HG02970 (cell line): ENCODE measurements around the gene ABCB11.
"Not testable (repeated sequence)": the region's sequence is repeated elsewhere in the genome, so short reads cannot be mapped to it uniquely, and the experiment has no call there.

Source experiments
- ATAC-seq: cut with Tn5 transposase; IDR thresholded peaks from one replicate; pipeline ENCODE4 v1.9.1; 2021; ENCODE audit warnings: mild to moderate bottlenecking, moderate library complexity, moderate number of reproducible peaks; ENCODE audit not compliant: unreplicated experiment, low FRiP score

The ABCB11 gene

DNA sequence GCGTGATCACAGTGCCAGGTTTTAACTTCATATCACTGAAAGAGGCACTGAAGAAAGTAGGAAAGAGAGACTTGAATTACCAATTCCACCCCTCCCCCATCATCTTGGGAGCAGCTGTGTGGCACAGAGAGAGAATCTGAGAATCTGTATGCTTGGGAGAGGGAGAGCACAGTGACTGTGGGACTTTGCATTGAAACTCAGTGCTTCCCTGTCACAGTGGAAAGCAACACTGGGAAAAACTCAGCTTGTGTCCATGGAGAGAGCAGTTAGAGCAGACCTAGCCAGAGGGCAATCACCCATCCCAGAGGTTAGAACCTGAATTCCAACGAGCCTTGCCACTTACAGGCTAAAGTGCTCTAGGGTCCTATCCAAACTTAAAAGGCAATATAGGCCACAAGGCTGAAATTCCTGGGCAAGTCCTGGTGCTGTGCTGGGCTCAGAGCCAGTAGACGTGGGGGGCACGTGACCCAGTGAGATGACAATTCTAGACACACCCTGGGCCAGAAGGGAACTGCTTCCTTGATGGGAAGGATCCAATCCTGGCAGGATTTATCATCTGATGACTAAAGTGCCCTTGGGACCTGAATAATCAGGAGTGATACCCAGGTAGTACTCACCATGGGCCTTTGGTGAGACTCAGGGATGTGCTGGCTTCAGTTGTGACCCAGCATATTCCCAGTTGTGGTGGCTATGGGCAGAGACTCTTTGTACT, 15.5 kb upstream of the ABCB11 start:
- no peak for ATAC-seq

- ATAC-seq = no peak
Observed at GRCh38 chr2:169042856-169043255, 11.7 kb upstream of the ABCB11 start.

DNA sequence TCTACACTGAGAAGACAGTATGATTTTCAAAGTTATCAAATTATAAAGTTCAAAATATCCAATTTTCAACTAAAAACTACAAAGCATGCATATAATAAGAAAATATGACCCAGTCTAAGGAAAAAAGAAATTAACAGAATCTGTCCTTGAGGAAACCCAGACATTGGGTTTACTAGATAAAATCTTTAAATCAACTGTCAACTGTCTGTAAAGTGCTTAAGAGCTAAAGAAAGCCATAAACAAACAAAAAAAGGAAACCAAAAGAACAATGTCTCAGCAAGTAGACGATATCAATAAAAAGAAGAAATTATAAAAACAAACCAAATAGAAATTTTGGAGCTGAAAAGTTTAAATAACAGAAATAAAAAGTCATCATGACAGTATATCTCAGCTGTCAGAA, 10.5 kb upstream of the ABCB11 start:
- ATAC-seq = no peak

DNA sequence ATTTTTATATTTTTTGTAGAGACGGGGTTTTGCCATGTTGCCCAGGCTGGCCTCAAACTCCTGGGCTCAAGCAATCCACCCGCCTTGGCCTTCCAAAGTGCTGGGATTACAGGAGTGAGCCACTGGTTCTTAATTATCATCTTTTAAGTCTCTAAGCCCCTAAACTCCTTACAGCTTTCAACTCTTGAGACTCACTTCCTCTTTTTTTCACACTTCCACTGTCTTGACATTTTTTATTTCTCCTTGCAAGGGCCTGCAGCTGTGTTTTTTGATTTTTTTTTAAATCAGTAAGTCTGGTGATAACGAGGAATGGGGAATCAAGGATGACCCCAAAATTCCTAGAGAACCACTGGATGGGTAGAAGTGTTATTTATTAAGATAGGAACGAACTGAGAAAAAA, 8.6 kb upstream of the ABCB11 start:
- ATAC-seq = no peak

GRCh38 chr2:169038338-169038757, 7.2 kb upstream of the ABCB11 start:
- ATAC-seq = peak; percentile 53

GRCh38 chr2:169036736-169037440, 5.8 kb upstream of the ABCB11 start:
- no peak for ATAC-seq

- no peak for ATAC-seq
Observed at GRCh38 chr2:169035887-169036286, 4.8 kb upstream of the ABCB11 start.

GRCh38 chr2:169034984-169035544, 3.9 kb upstream of the ABCB11 start:
- ATAC-seq = no peak

GRCh38 chr2:169034256-169034655, 3.1 kb upstream of the ABCB11 start:
- ATAC-seq = no peak

GRCh38 chr2:169029341-169029740, 1.8 kb downstream of the ABCB11 start:
- no peak for ATAC-seq

GRCh38 chr2:169027234-169027633, 3.9 kb downstream of the ABCB11 start:
- ATAC-seq = no peak

DNA sequence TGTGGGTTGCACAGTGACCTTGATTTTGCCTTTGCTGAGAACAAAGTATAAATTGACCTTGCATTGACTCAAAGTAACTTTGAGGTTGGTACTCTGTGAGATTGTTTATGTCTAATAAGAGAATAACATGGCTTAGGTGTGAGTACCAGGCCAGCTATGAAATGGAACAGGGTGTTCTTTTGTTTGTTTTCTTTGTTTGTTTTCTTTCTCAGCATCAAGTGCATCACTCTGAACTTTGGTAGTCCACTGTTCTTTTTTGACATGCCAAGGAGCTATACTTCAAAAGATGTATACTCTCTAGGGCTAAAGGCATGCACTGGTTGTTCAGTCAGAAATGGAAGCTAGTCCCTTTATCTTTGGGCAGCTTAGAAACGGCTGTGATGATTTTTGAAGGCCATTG, 5.1 kb downstream of the ABCB11 start:
- no peak for ATAC-seq

DNA sequence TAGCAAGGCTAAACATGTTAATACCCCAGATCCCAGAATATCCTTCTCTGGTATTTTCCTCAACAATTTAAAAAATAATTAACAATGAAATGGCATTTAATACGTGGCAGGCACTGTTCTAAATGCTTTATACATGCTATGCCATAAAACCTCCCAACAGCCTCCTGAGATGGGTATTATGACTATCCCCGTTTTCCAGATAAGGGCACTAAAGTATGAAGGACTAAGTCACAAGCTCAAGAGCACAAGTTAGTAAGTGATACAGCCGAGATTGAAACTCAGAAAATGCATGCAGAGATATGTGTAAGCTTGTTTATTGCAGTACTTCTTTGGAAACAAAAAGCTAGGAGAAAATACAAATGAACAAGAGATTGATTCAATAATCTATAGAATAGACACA, 8.0 kb downstream of the ABCB11 start:
- ATAC-seq = no peak

- no peak for ATAC-seq
Observed at GRCh38 chr2:169018390-169018789, 12.7 kb downstream of the ABCB11 start.

DNA sequence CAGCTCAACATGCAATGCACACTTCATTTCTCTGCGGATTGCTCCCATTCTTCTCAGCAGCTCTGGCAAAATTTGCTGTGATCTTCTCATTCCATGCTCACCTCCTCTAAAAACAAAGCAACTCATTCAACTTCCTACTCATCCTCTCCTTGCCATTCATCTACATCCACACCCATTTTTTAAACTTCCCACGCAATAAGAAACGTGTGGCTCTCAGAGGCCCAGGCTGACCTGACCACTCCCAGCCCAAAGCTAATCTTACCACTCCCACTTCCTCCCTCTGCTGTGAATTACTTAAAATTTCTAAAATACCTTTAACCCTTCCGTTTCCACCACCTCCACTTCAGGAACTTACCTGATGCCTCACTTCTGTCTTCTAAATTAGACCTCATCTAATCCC, 15.2 kb downstream of the ABCB11 start:
- ATAC-seq = no peak

- no peak for ATAC-seq
Observed at GRCh38 chr2:169014780-169015179, 16.3 kb downstream of the ABCB11 start.

DNA sequence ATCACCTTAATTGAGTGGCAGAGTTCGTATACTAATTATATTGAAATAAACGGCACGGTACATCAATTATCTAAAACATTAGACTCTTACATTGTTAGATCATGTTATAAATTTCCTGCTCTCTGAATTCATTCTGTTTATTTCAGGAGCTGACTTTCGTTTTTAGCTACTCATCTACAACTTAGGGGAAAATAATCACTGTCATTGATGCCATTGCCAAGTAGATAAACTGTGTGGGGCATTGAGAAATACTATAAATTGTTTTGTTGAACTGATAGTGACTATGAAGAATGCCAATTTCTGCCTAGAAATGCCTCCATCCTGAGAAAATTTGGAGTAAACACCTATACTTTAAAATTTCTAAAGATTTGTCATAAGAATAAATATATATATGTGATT, 17.5 kb downstream of the ABCB11 start:
- ATAC-seq = no peak

- no peak for ATAC-seq
Observed at GRCh38 chr2:169012812-169013627, 18.1 kb downstream of the ABCB11 start.

GRCh38 chr2:169012191-169012792, 18.8 kb downstream of the ABCB11 start:
- not testable (repeated sequence) for ATAC-seq

DNA sequence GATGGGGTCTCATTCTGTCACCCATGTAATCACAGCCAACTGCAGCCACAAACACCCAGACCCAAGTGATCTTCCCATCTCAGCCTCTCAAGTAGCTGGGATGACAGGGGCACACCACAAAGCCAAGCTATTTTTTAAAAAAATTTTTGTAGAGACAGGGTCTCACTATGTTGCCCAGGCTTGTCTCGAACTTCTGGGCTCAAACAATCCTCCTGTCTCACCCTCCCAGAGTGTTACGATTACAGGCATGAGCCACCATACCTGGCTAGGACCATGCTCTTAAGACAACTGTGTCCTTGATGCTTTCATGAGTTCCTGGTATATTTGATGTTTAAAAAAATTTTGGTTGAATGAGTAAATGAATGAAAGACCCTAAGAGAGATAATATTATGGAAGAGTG, 19.4 kb downstream of the ABCB11 start:
- ATAC-seq = no peak
